Caco-2 (cell line): ENCODE measurements around the gene ARHGAP11B. TPM values are rescaled to one million over a fixed set of nuclear protein-coding genes. Genes with fewer than 3 reads are reported as not detected.
"Not testable (repeated sequence)": the region's sequence is repeated elsewhere in the genome, so short reads cannot be mapped to it uniquely, and the experiment has no call there.

Source experiments
- BruUV-seq: library from RNA; stranded (reverse); fragments of 400-500 nt; replicated peaks from 2 replicates; lab custom pipeline; 2021; lab: Mats Ljungman, UMichigan
- CTCF ChIA-PET: fragments of 300-600 bp; sonication (Branson Sonifier 250); formaldehyde crosslinking; loops from one replicate; lab custom pipeline; 2022; ENCODE audit warnings: antibody characterized with exemption; lab: Charles Lee
- POLR2A ChIA-PET: fragments of 300-600 bp; sonication (Branson Sonifier 250); formaldehyde crosslinking; loops from one replicate; lab custom pipeline; 2022; ENCODE audit warnings: antibody characterized with exemption; lab: Charles Lee
- DNase-seq, 2 experiments: peaks; one replicate each; pipeline versions ENCODE4 v3.0.0 to v3.0.0-alpha.2; 2020 to 2022
- H3K27me3 ChIP-seq: replicated peaks from 2 replicates; pipeline ENCODE4 v1.6.0; 2011; ENCODE audit warnings: low read length; ENCODE audit not compliant: control insufficient read depth, insufficient read depth
- H3K36me3 ChIP-seq: 2 replicates; pipeline ENCODE4 v1.5.1; 2011; ENCODE audit warnings: low read length; ENCODE audit not compliant: control insufficient read depth, insufficient read depth
- H3K4me1 ChIP-seq: fragments of 250-450 bp; sonication (Bioruptor Pico); 2 replicates; pipeline ENCODE4 v1.5.1; 2020; ENCODE audit warnings: mild to moderate bottlenecking
- H3K4me3 ChIP-seq: 2 replicates; pipeline ENCODE4 v1.5.1; 2011; ENCODE audit warnings: low read depth, mild to moderate bottlenecking, control low read depth, low read length
- H3K9me3 ChIP-seq: fragments of 250-450 bp; sonication (Bioruptor Pico); 2 replicates; pipeline ENCODE4 v1.5.1; 2020; ENCODE audit warnings: mild to moderate bottlenecking, moderate library complexity
- H3K27ac Mint-ChIP-seq: one replicate; pipeline ENCODE4 v1.8.0; 2022; ENCODE audit warnings: mixed read lengths; ENCODE audit not compliant: unreplicated experiment
- H3K27me3 Mint-ChIP-seq: one replicate; pipeline ENCODE4 v1.8.0; 2022; ENCODE audit warnings: mixed read lengths; ENCODE audit not compliant: insufficient read depth, unreplicated experiment
- H3K36me3 Mint-ChIP-seq: one replicate; pipeline ENCODE4 v1.8.0; 2022; ENCODE audit warnings: mild to moderate bottlenecking, mixed read lengths; ENCODE audit not compliant: insufficient read depth, unreplicated experiment
- H3K4me1 Mint-ChIP-seq: one replicate; pipeline ENCODE4 v1.8.0; 2022; ENCODE audit warnings: low read depth, mixed read lengths; ENCODE audit not compliant: unreplicated experiment
- H3K4me3 Mint-ChIP-seq: one replicate; pipeline ENCODE4 v1.8.0; 2022; ENCODE audit warnings: mild to moderate bottlenecking, moderate library complexity, mixed read lengths; ENCODE audit not compliant: unreplicated experiment
- H3K9me3 Mint-ChIP-seq: one replicate; pipeline ENCODE4 v1.8.0; 2022; ENCODE audit warnings: mixed read lengths; ENCODE audit not compliant: unreplicated experiment
- intact Hi-C: fragments of 100-400 bp; cut with micrococcal nuclease; formaldehyde crosslinking; loops from one replicate; pipeline ENCODE4 v1.10.0; 2022; ENCODE audit not compliant: unreplicated experiment
- total RNA-seq: library from RNA; stranded (reverse); gene quantifications from 2 replicates; pipeline ENCODE4 v1.2.3, GENCODE V29; 2022

Gene ARHGAP11B

DNA sequence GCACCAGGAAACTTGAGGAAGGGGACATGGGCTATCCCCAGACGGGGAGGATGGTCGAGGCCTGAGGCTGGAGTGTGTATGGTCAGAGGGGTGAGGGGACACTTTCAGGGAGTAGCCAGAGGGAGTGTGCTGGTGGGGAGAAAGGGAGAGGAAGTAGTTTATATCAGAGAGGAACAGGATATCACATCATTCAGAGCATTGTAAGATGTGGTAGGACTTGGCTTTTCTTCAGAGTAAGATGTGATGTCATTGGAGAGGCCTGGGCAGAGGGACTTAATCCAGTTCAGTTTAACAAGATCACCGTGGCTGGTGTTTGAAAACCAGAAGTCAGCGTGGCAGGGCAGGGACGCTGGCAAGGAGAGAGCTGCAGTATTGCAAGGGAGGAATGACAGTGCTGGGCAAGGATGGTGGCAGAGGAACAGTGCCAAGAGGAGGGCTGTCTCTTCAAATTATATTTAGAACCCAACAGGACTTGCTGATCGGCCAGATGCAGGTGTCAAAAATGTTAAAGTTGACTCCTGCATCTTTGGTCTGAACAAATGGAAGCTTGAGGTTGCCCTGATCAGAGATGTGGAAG is 59.9 kb downstream of the ARHGAP11B start:
- H3K9me3 Mint-ChIP-seq, POLR2A ChIA-PET, H3K27me3 ChIP-seq, CTCF ChIA-PET, H3K4me1 ChIP-seq, DNase-seq, H3K4me3 ChIP-seq, H3K36me3 Mint-ChIP-seq, H3K4me1 Mint-ChIP-seq, BruUV-seq, H3K27me3 Mint-ChIP-seq, H3K9me3 ChIP-seq, H3K4me3 Mint-ChIP-seq, H3K27ac Mint-ChIP-seq, H3K36me3 ChIP-seq, intact Hi-C loops: not testable (repeated sequence)

DNA sequence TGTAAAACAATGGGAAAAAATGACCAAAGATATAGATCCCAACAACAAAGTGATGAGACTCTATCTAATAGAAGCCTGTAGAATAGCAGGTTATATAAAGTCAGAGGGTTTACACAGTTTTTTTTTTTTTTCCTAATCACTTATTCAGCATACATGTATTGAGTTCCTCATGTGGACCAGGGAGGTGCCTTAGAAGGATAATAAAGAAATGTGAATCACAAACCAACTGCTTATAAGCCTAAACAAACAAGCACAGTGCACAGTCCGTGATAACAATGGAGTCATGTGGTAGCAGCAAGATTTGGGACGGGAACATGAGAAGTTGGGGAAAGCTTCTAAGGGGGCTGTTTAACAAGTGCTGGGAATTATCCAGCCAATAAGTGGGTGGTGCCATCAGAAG is 60.7 kb downstream of the ARHGAP11B start:
- H3K27me3 ChIP-seq, H3K9me3 ChIP-seq, POLR2A ChIA-PET, H3K9me3 Mint-ChIP-seq, H3K36me3 Mint-ChIP-seq, H3K4me1 ChIP-seq, intact Hi-C loops, DNase-seq, CTCF ChIA-PET, H3K27ac Mint-ChIP-seq, H3K36me3 ChIP-seq, BruUV-seq, H3K4me1 Mint-ChIP-seq, H3K4me3 ChIP-seq, H3K4me3 Mint-ChIP-seq, H3K27me3 Mint-ChIP-seq: not testable (repeated sequence)

Other genes starting within 250 kb of the ARHGAP11B start
- gene CHRFAM7A, start 232.6 kb upstream of the ARHGAP11B start, total RNA-seq: not detected in 2 replicates
- not detected in 2 replicates for gene GOLGA8R, start 211.9 kb upstream of the ARHGAP11B start, total RNA-seq
- not detected in 2 replicates for gene GOLGA8Q, start 74.1 kb upstream of the ARHGAP11B start, total RNA-seq
- gene GOLGA8H, start 22.1 kb upstream of the ARHGAP11B start, total RNA-seq: 0.16 TPM in 1 of 2 replicates, not detected in the other